Endothelial cell of umbilical vein (primary cell): ENCODE measurements around the gene ADCY2. TPM values are rescaled to one million over a fixed set of nuclear protein-coding genes. Genes with fewer than 3 reads are reported as not detected.

Experiments used
- BruUV-seq: library from RNA; stranded (reverse); fragments of 400-500 nt; replicated peaks from 2 replicates; lab custom pipeline; 2021; lab: Mats Ljungman, UMichigan
- CTCF ChIA-PET: fragments of 300-600, 350-600 bp; sonication (Branson Sonifier 250); formaldehyde crosslinking; loops from one replicate; lab custom pipeline; 2021; ENCODE audit warnings: antibody characterized with exemption, inconsistent platforms; lab: Charles Lee
- POLR2A ChIA-PET: fragments of 300-600, 350-600 bp; sonication (Branson Sonifier 250); formaldehyde crosslinking; loops from one replicate; lab custom pipeline; 2021; ENCODE audit warnings: antibody characterized with exemption, inconsistent platforms; lab: Charles Lee
- DNase-seq: peaks from one replicate; pipeline ENCODE4 v3.0.0-alpha.2; 2011; ENCODE audit warnings: low read depth, low spot score
- FAIRE-seq: peaks from 2 replicates; lab custom pipeline; 2011; peaks lifted over from hg19 to GRCh38; lab: Jason Lieb, UNC
- H2AFZ ChIP-seq: 2 replicates; pipeline ENCODE4 v1.6.0; 2012; ENCODE audit warnings: low read depth, low read length, control low read depth, inconsistent platforms
- H3K27ac ChIP-seq: 2 replicates; pipeline ENCODE4 v1.5.1; 2011; ENCODE audit warnings: low read depth, mild to moderate bottlenecking, control low read depth, low read length, moderate library complexity; ENCODE audit not compliant: insufficient read depth
- H3K27me3 ChIP-seq, 2 experiments: 2 replicates each; pipeline versions ENCODE4 v1.6.0 to v1.6.1; 2011; ENCODE audit warnings: low read length in 2 of 2, mixed read lengths in 1 of 2; ENCODE audit not compliant: control insufficient read depth in 2 of 2, insufficient read depth in 2 of 2
- H3K36me3 ChIP-seq, 2 experiments: 2 replicates in 1 of 2; 3 replicates in 1 of 2; pipeline ENCODE4 v1.5.1; 2011; ENCODE audit warnings: low read length in 2 of 2, mild to moderate bottlenecking in 1 of 2, moderate library complexity in 1 of 2; ENCODE audit not compliant: control insufficient read depth in 2 of 2, insufficient read depth in 2 of 2; ENCODE audit errors: extremely low read depth in 1 of 2
- H3K4me1 ChIP-seq: 3 replicates; pipeline ENCODE4 v1.5.1; 2011; ENCODE audit warnings: mild to moderate bottlenecking, low read length; ENCODE audit not compliant: control insufficient read depth, insufficient read depth; ENCODE audit errors: extremely low read depth
- H3K4me2 ChIP-seq: 2 replicates; pipeline ENCODE4 v1.6.1; 2011; ENCODE audit warnings: low read length, control low read depth, mixed read lengths; ENCODE audit not compliant: insufficient read depth
- H3K4me3 ChIP-seq, 3 experiments: fragments of 200-600 bp in 1 of 3; sonication (generic), shearing (Covaris generic) in 1 of 3; replicated peaks in 1 of 3; 2 replicates each; pipeline ENCODE4 v1.5.1; 2011 to 2016; ENCODE audit warnings: control low read depth in 3 of 3, low read length in 3 of 3, mild to moderate bottlenecking in 2 of 3, inconsistent platforms in 1 of 3, low read depth in 1 of 3, moderate library complexity in 1 of 3; ENCODE audit not compliant: insufficient read depth in 1 of 3
- H3K79me2 ChIP-seq: 2 replicates; pipeline ENCODE4 v1.6.0; 2012; ENCODE audit warnings: low read length, inconsistent platforms; ENCODE audit not compliant: control insufficient read depth, insufficient read depth
- H3K9ac ChIP-seq: replicated peaks from 2 replicates; pipeline ENCODE3; 2011; ENCODE audit warnings: low read length, control low read depth; ENCODE audit not compliant: insufficient read depth; ENCODE audit errors: extremely low read depth
- H3K9me1 ChIP-seq: replicated peaks from 3 replicates; pipeline ENCODE4 v1.6.0; 2011; ENCODE audit warnings: mild to moderate bottlenecking, low read length; ENCODE audit not compliant: control insufficient read depth, insufficient read depth; ENCODE audit errors: extremely low read depth
- H3K9me3 ChIP-seq: replicated peaks from 2 replicates; pipeline ENCODE4 v1.5.1; 2012; ENCODE audit warnings: low read length, inconsistent platforms; ENCODE audit not compliant: control insufficient read depth, insufficient read depth
- H4K20me1 ChIP-seq: replicated peaks from 2 replicates; pipeline ENCODE3; 2011; ENCODE audit warnings: mild to moderate bottlenecking, low read length; ENCODE audit not compliant: control insufficient read depth, insufficient read depth; ENCODE audit errors: extremely low read depth
- EZH2 ChIP-seq: IDR thresholded peaks from 2 replicates; pipeline ENCODE4 v1.6.1; 2012; ENCODE audit warnings: borderline replicate concordance, low read depth, mild to moderate bottlenecking, moderate library complexity, low read length, inconsistent platforms; ENCODE audit not compliant: severe bottlenecking
- FOS ChIP-seq: IDR thresholded peaks from 2 replicates; pipeline ENCODE4 v1.6.1; 2011; ENCODE audit warnings: mild to moderate bottlenecking, low read length, moderate library complexity, borderline replicate concordance; ENCODE audit not compliant: insufficient read depth
- GATA2 ChIP-seq: IDR thresholded peaks from 2 replicates; pipeline ENCODE4 v1.7.0; 2011; ENCODE audit warnings: low read depth, mild to moderate bottlenecking, moderate library complexity, mixed read lengths, low read length; ENCODE audit not compliant: insufficient read length, insufficient read depth
- JUN ChIP-seq: IDR thresholded peaks from 2 replicates; pipeline ENCODE4 v1.6.1; 2011; ENCODE audit warnings: borderline replicate concordance, low read depth; ENCODE audit not compliant: insufficient read length, insufficient read depth
- MYC ChIP-seq: IDR thresholded peaks from one replicate; pipeline ENCODE4 v1.6.1; 2011; ENCODE audit warnings: mild to moderate bottlenecking, low read depth, low read length
- POLR2A ChIP-seq: IDR thresholded peaks from 2 replicates; pipeline ENCODE4 v1.6.1; 2012; ENCODE audit warnings: low read depth, mild to moderate bottlenecking, control low read depth, low read length
- POLR2AphosphoS5 ChIP-seq: IDR thresholded peaks from 2 replicates; pipeline ENCODE4 v1.6.1; 2012; ENCODE audit warnings: low read depth, mild to moderate bottlenecking, control low read depth, low read length, moderate library complexity; ENCODE audit not compliant: insufficient read depth
- dilution Hi-C: fragments of 300-500 bp; cut with MboI; formaldehyde crosslinking; loops from one replicate; pipeline ENCODE4 v1.15.0; 2019; ENCODE audit warnings: low sequenced_read_pairs; ENCODE audit not compliant: extremely low pct_ligation_motif_present
- intact Hi-C: fragments of 100-400 bp; cut with micrococcal nuclease; formaldehyde crosslinking; loops from one replicate; pipeline ENCODE4 v1.10.0; 2022
- polyA plus RNA-seq, 4 experiments: library from polyadenylated mRNA; depleted of rRNA in 3 of 4; stranded (reverse) in 3 of 4; unstranded in 1 of 4; fragments of >200 nt; gene quantifications; 2 replicates each; pipeline versions ENCODE4 v1.2.1 to v1.2.3, GENCODE V29; 2011 to 2012; ENCODE audit warnings: missing spikeins in 1 of 4
- total RNA-seq: library from RNA; stranded (reverse); gene quantifications from 2 replicates; pipeline ENCODE4 v1.2.3, GENCODE V29; 2021
- TF ChIP-seq, protein P1 (sequence below): IDR thresholded peaks from 2 replicates; pipeline ENCODE4 v1.6.1; 2011; ENCODE audit not compliant: insufficient read depth, insufficient read length
- TF ChIP-seq, protein P2 (sequence below), 2 donors: IDR thresholded peaks; 1 replicate in 1 of 2; 2 replicates in 1 of 2; pipeline ENCODE4 v1.5.1; 2011; ENCODE audit warnings: low read length in 2 of 2, mild to moderate bottlenecking in 2 of 2, moderate library complexity in 2 of 2, control low read depth in 1 of 2, inconsistent platforms in 1 of 2, low read depth in 1 of 2; ENCODE audit not compliant: insufficient read depth in 1 of 2; ENCODE audit errors: extremely low read depth in 1 of 2

The ADCY2 gene
- total and polyA plus RNA-seq, 2 donors (not counting 3 experiments of a cell fraction or from before 2014, with no cell fraction given): under 0.01 TPM; not detected in 1

DNA sequence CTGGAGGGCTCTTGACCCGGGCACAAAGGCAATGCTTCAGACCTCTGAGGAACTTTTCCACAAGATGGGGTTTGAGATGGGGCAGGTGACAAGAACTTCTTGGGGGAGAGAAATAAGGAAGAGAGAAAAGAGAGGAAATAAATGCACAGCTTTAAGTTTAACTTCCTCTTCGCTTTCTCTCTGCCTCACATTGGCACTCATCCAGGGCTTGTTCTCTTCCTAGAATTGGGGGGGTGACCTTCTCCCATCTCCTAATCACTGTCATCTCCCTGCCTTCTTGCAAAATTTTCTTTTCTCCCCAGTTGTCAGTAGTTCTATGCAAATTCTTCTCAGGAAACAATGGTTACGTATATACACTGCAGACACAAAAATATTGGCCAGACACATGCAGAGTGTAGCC, 19.1 kb upstream of the ADCY2 start:
- no peak for FAIRE-seq
- DNase-seq: no peak
- BruUV-seq: no TSS peak
- H3K4me2 ChIP-seq: no peak overlapping the region
- H3K9ac ChIP-seq: no peak overlapping the region
- H3K79me2 ChIP-seq: no peaks in the 10 kb centered on the region
- no peaks in the 10 kb centered on the region for H3K36me3 ChIP-seq
- H3K9me1 ChIP-seq: no peaks in the 10 kb centered on the region
- no peaks in the 10 kb centered on the region for H3K27me3 ChIP-seq
- POLR2A ChIA-PET: no interaction called here
- intact Hi-C loops (no loop called here), dilution Hi-C loops (no loop called here)
- no peaks in the 10 kb centered on the region for H4K20me1 ChIP-seq
- no peak overlapping the region for H3K4me3 ChIP-seq
- H3K4me1 ChIP-seq: no peaks in the 10 kb centered on the region
- no peak overlapping the region for H3K27ac ChIP-seq
- H3K9me3 ChIP-seq: no peaks in the 10 kb centered on the region
- CTCF ChIA-PET: no interaction called here
- TF ChIP-seq POLR2A (no peak), JUN (no peak), GATA2 (no peak), MYC (no peak), FOS (no peak), POLR2AphosphoS5 (no peak), EZH2 (no peak)
- TF ChIP-seq, protein P1, sequence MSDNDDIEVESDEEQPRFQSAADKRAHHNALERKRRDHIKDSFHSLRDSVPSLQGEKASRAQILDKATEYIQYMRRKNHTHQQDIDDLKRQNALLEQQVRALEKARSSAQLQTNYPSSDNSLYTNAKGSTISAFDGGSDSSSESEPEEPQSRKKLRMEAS: no peak
- TF ChIP-seq, protein P2, sequence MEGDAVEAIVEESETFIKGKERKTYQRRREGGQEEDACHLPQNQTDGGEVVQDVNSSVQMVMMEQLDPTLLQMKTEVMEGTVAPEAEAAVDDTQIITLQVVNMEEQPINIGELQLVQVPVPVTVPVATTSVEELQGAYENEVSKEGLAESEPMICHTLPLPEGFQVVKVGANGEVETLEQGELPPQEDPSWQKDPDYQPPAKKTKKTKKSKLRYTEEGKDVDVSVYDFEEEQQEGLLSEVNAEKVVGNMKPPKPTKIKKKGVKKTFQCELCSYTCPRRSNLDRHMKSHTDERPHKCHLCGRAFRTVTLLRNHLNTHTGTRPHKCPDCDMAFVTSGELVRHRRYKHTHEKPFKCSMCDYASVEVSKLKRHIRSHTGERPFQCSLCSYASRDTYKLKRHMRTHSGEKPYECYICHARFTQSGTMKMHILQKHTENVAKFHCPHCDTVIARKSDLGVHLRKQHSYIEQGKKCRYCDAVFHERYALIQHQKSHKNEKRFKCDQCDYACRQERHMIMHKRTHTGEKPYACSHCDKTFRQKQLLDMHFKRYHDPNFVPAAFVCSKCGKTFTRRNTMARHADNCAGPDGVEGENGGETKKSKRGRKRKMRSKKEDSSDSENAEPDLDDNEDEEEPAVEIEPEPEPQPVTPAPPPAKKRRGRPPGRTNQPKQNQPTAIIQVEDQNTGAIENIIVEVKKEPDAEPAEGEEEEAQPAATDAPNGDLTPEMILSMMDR (IDR thresholded peaks at IDR 0.05; ENCODE audit: extremely low read depth in 1 of 2, insufficient read depth in 1 of 2, low read depth in 1 of 2, low read length in 2 of 2): no peak
- no peak overlapping the region for H2AFZ ChIP-seq
